Ecto neural progenitor cell (in vitro differentiated cells): ENCODE results near the gene TOM1L2.
"Not testable (repeated sequence)": the region's sequence is repeated elsewhere in the genome, so short reads cannot be mapped to it uniquely, and the experiment has no call there.

Source experiments
- DNase-seq: peaks from one replicate; pipeline ENCODE4 v3.0.0-alpha.2; 2018; ENCODE audit warnings: low spot score

TOM1L2 gene

DNA sequence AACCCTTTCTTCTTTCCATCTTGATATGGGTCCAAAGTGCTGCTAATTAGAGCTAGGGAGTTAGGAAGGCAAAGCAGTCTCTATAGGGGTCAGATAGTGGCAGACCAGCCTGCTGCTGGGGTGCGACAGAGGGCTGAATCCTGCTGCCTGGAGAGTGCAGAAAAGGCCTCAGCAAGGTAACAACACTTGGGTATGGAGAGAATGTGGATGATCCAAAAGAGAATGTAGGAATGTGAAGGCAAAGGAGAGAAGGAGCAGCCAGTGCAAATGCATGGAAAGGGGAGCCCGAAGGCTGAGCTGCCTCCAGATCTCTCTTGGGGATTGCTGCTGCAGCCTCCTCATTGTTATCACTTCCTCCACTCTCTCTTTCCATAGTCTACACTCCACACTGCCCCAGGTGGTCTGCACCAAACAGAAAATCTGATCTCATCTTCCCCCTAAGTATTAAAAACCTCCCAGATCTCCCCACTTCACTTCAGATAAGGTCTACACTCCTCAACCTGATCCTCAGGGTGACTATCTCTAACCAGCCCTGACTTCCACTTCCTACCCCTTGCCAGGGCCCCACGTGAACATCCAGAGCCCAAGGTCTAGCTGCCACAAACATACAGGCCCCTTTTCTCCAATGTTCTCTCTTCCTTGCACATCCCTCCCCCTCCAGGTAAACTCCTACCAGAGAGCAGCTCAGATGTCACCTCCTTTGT, 28.8 kb downstream of the TOM1L2 start:
- no peak for DNase-seq

DNA sequence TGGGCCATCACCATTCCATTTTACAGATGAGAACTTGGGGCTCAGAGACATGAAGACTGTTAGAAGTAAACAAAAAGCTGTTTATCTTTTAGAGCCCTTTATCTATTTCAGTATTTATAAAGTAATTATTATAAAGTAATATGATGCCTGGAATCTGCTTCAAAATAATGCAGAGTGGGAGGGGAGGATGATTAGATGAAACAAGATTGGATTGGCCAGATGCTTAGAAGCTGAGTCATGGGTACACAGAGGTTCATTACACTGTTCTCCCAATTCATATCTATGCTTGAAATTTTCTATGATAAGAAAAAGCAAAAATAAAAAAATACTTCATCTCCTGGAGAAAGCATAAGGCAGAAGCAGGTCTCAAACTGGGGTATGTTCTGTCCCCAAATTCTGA, 29.4 kb downstream of the TOM1L2 start:
- no peak for DNase-seq

DNA sequence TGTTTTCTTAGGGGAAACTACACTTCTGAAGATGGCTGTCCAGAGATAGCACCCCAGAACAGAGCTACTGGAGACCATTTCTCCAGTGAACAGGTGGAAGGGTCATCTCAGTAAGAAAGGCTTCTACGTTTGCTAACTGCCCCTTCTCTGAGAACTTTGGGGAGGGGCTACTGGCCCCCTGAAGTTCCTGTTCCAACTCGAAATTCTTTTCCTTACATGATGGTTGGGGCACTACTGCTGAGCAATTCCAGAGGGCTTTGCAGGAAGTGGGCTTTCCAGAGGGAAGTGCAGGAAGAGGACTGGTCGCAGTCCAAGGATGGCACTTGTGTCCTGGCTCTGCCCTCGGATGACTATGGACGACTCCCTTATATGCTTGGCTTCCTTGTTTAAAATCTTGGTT, 31.2 kb downstream of the TOM1L2 start:
- no peak for DNase-seq

DNA sequence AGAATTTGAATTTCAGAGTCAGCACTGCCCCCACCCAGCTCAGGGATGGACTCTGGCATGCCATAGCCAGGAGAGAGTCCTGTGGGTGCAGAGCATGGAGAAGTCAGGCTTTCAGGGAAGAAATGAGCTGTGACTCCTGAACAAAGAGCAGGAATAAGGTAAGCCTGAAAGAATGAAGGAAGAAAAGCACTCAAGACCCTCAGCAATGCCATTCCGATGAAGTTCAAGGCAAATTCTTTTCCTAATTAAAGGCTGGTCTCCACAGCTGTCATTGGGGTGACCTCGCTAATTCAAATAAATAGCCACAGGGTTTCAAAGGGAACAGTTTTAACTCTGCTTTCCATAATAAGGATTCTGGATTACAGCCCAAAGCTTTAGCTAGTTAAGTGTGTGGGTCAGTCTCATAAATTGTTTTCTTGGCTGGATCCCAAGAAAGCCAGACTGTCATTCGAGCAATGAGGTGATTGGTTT, 31.7 kb downstream of the TOM1L2 start:
- no peak for DNase-seq

DNA sequence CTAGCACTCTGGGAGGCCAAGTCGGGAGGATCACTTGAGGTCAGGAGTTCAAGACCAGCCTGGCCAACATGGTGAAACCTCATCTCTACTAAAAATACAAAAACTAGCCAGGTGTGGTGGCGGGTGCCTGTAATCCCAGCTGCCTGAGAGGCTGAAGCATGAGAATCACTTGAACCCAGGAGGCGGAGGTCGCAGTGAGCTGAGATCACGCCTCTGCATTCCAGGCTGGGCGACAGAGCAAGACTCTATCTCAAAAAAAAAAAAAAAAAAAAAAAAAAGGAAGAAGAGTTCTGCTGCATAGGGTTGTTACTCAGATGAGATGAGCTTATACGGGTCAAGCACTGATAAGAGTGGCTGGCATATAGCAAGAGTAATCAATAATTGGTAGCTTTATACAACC, 32.3 kb downstream of the TOM1L2 start:
- not testable (repeated sequence) for DNase-seq

DNA sequence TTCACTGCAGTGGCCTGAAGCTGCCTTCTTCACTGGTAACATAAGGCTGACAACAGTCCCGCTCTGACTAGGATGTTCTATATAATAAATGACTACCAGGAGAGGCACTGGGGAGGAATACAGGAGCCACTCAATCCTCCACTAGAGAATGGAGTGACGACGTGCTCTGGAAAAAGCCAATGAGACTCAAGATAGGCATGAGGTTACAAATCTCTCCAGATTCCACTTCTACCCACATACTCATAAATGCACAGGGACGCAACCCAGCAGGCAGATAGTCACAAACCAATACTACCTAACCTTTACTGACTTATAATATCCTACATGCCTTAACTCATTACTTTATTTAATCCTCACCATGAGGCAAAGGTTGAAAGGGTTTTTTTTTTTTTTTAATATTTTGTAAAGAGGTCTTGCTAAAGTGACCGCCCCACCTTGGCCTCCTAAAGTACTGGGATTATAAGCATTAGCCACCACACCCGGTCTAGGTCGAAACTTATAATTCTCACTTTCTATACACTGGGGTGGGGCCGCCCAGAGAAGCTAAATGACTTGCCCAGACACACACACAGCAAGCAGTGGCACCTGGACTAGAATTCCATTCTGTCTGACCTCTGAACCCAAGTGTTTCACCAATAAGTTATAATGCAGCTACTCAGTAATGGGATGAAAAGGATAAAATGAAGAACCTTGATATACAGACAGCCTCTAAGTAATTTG, 33.7 kb downstream of the TOM1L2 start:
- DNase-seq: no peak

DNA sequence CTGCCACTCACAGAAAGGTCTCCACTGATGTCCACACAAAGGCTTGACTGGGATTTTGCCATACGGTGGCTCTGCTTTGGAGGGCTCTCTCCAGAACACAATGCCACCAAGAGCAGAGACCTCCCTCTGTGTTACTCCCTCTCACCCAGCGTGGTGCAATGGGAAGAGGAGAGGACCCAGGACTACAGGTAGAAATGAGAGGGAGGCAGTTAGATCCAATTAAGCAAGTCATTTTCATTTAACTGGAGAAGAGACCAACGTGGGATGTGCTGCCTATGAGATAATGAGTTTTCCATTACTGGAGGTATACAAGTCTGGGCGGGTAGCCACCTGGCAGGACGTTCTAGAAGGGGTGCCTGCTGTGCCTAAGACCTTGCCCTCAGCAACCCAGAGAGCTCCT, 34.2 kb downstream of the TOM1L2 start:
- no peak for DNase-seq

DNA sequence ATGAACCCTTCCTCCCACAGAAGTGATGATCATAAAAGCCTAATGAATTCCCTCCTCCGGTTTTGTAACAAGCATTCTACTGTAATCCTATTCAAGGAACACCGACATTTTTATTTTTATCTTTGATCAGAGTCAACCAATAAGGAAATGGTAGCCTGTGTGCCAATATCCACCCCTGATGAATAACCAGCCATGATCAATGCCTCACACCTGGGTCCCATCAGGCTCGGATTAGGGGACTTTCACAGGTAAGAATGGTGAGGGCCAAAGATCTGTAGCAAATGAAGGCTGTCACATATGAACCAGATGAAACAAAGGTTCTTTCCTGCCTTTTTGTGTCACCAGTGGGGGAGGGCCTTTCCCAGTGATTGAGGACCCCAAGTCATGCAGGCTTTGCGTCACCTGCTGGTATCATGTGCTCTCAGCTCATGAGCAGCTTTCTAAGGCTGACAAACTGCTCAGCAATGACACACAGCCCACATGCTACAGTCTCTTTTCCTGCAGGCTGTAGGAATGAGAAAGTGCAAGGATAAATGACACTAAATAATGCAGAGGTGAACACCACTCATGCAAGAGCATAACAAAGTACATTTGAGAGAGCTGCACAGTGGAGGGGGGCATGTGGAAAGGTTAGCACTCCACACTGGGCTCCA, 34.9 kb downstream of the TOM1L2 start:
- no peak for DNase-seq

DNA sequence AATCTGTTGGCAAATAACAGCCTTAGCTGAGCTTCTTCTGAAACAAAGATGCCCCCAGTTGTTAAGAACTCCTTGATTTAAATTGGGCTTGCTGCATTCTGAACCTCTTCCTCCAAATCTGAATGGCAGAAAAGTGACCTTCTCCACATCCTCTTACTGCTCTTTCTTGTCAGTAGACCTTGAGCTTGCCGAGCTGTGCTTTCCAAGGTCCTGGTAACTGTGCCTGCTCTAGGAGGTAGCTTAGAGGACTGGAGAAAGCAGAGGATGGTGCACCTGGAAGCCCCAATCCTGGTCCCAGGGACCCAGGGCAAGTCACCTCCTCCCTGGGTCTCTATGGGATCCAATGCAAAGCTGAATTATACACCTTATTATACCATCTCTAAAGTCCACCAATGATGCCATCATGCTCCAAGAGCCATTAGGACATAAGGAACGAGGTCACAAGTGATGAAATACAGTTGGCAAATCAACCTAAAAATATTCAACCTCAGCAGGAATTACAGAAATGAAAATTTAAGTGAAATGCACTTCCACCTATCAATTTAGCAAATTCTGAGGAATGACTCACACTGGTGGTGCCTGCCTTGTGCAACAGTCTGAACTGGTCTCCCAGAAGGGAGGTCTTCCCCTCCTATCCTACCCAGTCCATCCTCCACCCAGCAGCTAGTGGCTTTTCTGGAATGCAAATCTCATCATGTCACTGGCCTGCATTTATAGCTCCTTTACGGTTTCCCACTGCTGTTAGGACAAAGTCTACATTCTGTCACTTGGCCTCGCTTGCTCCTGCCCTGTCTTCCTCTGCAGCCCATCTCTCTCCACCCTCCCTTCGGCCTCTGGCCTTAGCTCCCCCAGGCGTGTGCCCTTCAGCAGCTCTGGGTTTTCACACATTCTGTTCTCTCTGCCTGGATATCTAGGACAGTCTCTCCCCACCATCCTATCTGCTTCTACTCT, 36.6 kb downstream of the TOM1L2 start:
- DNase-seq: no peak

DNA sequence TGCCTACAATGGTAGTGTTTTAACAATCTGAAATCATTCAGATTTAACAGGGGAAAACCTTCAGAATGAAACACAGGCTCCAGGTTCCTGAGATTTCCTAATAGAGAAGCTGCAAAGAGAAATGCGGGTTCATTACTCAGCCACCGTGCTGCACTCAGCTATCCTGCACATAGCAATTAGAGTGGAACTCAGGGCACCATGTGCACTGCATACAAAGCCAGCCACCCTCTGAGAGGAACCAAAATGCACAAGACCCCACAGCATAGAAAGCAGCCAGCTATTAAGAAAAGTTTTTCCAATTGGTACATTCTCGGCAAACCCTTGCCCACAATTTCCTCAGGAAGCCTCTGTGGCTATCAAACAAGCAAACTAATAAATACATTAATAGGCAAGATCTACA, 37.4 kb downstream of the TOM1L2 start:
- DNase-seq: no peak

DNA sequence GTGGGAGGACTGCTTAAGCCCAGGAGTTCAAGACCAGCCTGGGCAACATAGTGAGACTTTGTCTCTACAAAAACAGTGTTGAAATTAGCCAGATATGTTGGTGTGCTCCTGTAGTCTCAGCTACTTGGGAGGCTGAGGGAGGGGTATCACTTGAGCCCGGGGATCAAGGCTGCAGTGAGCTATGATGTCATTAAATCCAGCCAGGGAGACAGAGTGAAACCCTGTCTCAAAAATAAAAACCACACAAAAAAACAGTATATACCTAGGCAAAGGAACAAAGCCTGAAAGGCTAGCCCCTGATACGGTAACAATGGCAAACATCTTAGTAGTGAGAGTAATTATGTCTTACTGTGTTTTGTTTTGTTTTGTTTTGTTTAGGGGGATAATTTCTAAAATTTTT, 38.0 kb downstream of the TOM1L2 start:
- DNase-seq: no peak

DNA sequence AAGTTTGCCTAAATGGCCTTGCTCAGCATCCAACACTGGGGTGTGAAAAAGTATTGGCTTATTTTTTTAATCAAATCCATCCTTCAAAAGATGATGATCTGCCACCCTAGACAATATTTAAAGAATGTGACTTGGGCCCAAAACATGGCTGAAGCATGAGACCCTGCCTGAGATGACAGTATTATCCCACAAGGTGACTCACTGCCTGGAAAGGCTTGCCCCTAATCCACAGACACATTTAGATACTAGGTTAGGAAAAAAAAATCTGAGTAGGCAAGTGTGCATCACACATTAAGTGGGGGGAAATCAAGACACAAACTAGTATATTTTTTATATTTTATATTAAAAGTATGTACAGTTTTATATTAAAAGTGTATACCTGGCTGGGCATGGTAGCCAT, 38.4 kb downstream of the TOM1L2 start:
- no peak for DNase-seq

DNA sequence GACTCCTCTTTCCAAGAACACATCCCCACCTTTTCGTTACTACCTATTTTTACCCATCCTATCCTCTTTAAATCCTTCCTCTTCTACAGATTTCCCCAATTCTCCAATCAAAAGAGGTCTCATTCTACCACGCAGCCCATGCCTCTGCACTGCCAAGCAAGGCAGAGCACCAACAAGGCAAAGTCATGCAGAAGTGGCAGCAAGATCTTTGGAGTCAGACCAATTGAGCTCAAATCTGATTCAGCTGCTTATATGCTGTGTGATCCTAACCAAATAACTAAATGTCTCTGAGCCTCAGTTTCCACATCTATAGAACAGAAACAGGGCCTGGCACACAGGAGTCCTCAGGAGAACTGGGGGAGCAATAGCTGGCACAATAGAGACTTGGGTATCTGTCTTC, 41.0 kb downstream of the TOM1L2 start:
- DNase-seq: no peak

DNA sequence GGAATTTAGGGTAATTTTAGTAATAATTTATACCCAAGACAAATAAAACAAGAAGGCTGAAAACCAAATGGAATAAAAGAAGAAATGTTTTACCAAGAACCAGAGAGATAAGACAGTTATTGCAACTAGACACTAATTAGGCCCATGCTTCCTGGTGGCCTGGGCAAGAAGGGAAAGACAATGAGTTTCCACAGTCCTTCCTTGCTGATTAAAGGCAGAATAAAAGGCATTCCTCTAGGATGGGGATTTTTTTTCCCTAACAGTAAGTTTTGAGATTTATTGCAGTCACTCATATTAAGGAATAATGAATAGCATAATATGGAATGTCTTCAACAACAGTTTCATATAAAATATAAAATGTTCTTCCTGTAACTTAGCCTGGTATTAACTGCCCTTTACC, 41.5 kb downstream of the TOM1L2 start:
- DNase-seq: no peak

DNA sequence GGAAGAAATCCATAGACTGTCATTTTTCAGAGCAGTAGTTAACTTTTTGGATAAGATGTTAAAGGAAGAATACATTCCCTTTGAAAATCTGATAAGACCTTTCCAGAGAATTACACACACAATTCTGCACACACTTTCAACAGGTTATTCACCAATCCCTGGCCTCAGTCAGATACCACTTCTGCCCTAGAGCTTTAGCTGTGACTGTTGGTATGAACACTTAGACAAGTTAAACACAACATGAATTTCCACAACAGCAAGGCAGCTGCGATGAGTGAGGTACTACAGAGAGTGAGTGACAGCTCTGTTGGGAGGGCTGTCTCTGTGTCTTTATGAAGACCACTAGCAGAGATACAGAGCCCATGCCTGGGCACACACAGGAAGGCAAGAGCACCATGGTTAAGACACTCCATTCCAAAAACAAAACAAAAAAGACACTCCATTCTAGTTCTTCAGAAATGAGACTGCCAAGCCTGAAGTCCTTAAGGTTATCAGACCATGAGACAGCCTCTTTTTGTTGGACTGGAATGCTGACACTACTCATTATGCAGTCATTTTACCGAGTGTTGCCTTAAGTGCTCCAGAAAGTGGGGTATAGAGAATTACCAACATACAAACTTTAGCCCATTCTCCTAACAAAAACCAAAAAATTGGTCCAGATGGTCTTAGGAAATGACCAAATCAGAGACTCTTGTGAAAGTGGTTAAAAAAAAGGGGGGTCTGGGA, 42.4 kb downstream of the TOM1L2 start:
- no peak for DNase-seq

DNA sequence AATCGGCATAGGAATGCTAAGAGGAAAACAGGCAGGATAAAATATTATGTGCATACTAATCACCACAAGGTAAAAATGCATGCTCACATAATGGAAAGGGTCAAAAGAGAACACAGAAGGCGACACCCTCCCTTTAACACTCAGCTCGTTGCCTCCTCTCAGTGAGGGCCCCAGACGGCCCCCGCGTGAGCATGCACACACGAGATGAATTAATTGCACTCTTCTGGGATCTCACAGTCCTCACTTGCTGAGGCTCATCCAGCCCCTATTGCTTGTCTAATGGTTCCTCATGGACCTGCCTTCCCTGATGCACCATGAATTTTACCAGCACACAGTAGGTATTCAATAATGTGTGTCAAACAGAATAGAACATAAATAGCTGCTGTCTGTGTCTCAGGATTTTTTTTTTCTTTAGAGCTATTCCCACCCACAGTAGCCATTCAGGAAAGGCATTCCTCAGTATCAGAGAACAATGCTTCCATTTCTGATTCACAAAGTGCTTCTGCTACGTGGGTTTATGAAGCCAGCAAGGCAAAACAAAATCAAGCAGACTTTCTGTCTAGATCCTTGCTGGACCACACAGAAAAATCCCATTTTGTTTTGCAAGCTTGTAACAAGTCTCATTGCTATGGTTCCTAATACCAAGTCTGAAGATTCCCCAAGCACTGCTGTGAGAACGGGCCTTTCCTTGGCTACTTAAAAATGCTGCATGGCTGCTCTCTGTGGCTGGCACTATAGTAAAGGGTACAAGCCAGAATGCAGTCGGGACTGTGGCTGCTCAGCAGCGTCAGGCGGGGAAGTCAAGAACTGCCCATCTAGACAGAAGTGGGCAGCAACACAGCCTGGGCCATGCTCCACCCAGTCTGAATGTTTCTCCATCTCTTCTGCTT, 43.6 kb downstream of the TOM1L2 start:
- no peak for DNase-seq

DNA sequence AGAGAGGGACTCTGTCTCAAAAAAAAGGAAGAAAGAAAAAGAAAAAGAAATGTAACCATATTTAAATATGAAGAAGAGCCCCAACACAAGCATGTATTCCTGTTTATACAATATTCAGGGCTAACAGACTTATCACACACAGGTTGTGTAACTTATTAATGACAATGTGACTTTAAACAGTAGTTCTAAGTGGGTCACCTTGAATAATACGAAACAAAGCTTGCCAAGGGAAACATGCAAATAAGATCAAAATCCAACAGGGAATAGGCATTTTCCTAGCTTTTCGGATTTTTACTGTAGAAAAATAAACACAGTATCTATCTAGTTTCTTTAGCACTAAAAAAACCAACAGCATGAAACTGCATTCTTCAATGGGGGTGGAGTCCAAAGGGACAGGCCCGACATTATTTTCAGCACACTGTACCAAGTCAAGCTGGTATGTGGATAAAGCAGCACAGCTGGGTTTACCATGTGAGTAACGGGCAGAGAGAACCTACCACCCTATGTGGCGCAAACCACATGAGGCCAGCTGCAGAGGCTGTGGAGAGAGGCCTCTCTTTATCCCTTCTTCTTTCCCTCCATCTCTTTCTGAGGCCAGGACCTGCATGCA, 45.3 kb downstream of the TOM1L2 start:
- no peak for DNase-seq

DNA sequence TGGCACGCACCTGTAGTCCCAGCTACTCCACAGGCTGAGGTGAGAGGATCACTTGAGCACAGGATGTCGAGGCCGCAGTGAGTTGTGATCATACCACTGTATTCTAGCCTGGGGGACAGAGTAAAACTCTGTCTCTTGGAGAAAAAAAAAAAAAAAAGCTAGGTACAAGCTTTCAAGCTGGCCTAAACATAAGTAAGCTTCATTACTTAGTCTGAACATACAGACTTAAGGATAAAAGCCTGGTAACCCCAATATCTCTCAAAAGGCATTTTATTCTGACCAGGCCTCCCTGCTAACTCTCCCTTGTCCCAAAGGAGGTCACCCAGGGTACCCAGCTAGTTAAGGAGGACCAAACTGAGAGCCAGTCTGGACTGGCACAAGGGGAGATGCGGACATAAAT, 46.2 kb downstream of the TOM1L2 start:
- no peak for DNase-seq

DNA sequence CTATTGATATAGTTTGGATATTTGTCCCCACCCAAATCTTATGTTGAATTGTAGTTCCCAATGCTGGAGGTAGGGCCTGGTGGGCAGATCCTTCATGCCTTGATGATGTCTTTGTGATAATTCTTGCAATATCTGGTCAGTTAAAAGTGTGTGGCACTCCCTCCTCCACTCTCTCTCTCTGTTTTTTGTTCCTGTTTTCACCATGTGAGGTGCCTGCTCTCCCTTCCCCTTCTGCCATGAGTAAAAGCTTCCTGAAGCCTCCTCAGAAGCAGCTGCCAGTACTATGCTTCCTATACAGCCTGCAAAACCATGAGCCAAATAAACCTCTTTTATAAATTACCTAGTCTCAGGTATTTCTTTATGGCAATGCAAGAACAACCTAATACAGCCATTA, 47.3 kb downstream of the TOM1L2 start:
- no peak for DNase-seq
